HEK293 (cell line): ENCODE measurements around the gene EHD1.

Experiments
- CTCF ChIP-seq: fragments of 450-650 bp; formaldehyde crosslinking; IDR thresholded peaks from 2 replicates; pipeline ENCODE4 v1.5.1; 2016; ENCODE audit warnings: missing biosample characterization, missing genetic modification characterization
- MYNN ChIP-seq: fragments of 450-650 bp; formaldehyde crosslinking; IDR thresholded peaks from 2 replicates; pipeline ENCODE4 v1.5.1; 2016; ENCODE audit warnings: missing biosample characterization, missing genetic modification characterization, borderline replicate concordance
- PRDM1 ChIP-seq: fragments of 450-650 bp; formaldehyde crosslinking; IDR thresholded peaks from 2 replicates; pipeline ENCODE4; 2016; ENCODE audit warnings: missing biosample characterization, missing genetic modification characterization
- REST ChIP-seq: fragments of 450-650 bp; formaldehyde crosslinking; IDR thresholded peaks from 2 replicates; pipeline ENCODE4 v1.5.1; 2016; ENCODE audit warnings: missing biosample characterization, missing genetic modification characterization
- SCRT1 ChIP-seq: fragments of 450-650 bp; formaldehyde crosslinking; IDR thresholded peaks from 2 replicates; pipeline ENCODE4 v1.5.1; 2016; ENCODE audit warnings: missing biosample characterization, missing genetic modification characterization, borderline replicate concordance
- SP2 ChIP-seq: fragments of 450-650 bp; formaldehyde crosslinking; IDR thresholded peaks from 2 replicates; pipeline ENCODE4 v1.5.1; 2016; ENCODE audit warnings: missing biosample characterization, missing genetic modification characterization
- TCF7L2 ChIP-seq: IDR thresholded peaks from 2 replicates; pipeline ENCODE4 v1.6.1; 2011; ENCODE audit warnings: low read depth, mild to moderate bottlenecking, inconsistent platforms, low read length, moderate library complexity, borderline replicate concordance
- ZNF362 ChIP-seq: fragments of 450-650 bp; formaldehyde crosslinking; IDR thresholded peaks from 2 replicates; pipeline ENCODE4 v1.5.1; 2016; ENCODE audit warnings: missing biosample characterization, missing genetic modification characterization
- ZNF398 ChIP-seq: fragments of 450-650 bp; formaldehyde crosslinking; IDR thresholded peaks from 2 replicates; pipeline ENCODE4 v1.5.1; 2017; ENCODE audit warnings: missing biosample characterization, missing genetic modification characterization
- ZNF423 ChIP-seq: fragments of 450-650 bp; formaldehyde crosslinking; IDR thresholded peaks from 2 replicates; pipeline ENCODE4 v1.5.1; 2016; ENCODE audit warnings: missing biosample characterization, missing genetic modification characterization
- ZNF544 ChIP-seq: fragments of 450-650 bp; formaldehyde crosslinking; IDR thresholded peaks from 2 replicates; pipeline ENCODE4 v1.5.0; 2017; ENCODE audit warnings: missing biosample characterization, missing genetic modification characterization
- ZNF555 ChIP-seq: fragments of 450-650 bp; formaldehyde crosslinking; conservative IDR thresholded peaks from 2 replicates; pipeline ENCODE4 v1.5.1; 2017; ENCODE audit warnings: missing biosample characterization, mild to moderate bottlenecking, missing genetic modification characterization, inconsistent platforms

- no peak for TF ChIP-seq CTCF (tag by site-specific recombination)
- no peak for TF ChIP-seq TCF7L2
- TF ChIP-seq ZNF555: no peak
- TF ChIP-seq ZNF423 (tag by site-specific recombination): no peak
- TF ChIP-seq ZNF362: no peak
- TF ChIP-seq MYNN (tag by site-specific recombination): no peak
- TF ChIP-seq ZNF544 (tag by site-specific recombination): no peak
- no peak for TF ChIP-seq REST
- no peak for TF ChIP-seq SCRT1 (tag by site-specific recombination)
- TF ChIP-seq ZNF398: no peak
- TF ChIP-seq PRDM1 (tag by site-specific recombination): no peak
- no peak for TF ChIP-seq SP2 (tag by site-specific recombination)
Observed at GRCh38 chr11:64885367-64886286, 7.2 kb upstream of the EHD1 start.
